Superior temporal gyrus (tissue), 1 donor: ENCODE data around the gene HS6ST1.
A peak's percentile ranks its signal among the peaks of the same experiment; 100 is the strongest.
"Not testable (repeated sequence)": the region's sequence is repeated elsewhere in the genome, so short reads cannot be mapped to it uniquely, and the experiment has no call there.

Experiments used
- DNase-seq: peaks from one replicate; pipeline ENCODE4 v3.0.0-alpha.2; 2016; ENCODE audit errors: extremely low spot score

Gene HS6ST1

GRCh38 chr2:128321784-128322714 is 3.4 kb upstream of the HS6ST1 start:
- DNase-seq: peak; percentile 92

GRCh38 chr2:128320906-128321771 is 2.5 kb upstream of the HS6ST1 start:
- no peak for DNase-seq

DNA sequence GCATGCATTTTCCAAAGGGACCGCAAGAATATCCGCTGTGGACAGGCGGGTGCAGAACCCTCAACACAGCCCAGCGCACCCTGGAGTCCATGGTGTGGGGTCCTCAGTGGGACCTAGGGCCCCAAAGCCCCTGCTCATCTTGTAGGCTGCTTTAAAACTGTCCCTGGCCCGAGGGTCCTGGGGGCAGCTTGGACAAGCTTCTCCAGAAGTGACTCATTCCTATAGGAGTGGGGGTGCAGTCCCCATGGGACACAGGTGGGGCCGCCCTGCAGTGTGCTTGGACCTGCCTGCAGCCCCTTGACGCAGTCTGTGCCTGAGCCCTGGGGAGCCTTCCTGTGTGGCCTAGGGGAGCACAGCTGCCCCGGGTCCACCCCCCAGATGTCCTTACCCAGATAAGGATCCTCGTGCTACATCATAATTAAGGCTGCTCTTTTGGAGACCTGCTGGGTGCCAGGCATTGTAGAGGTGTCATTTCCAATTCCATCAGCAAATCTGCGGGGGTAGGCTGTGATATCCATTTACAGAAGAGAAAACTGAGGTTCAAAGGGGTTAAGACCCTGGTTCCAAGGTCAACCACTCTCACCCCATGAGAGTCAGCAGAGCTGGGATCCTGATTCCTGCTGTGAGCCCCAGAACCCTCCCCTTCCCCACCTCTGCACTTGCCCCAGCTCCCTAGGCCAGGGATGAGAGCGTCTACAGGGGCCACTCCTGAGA is 1.7 kb upstream of the HS6ST1 start:
- no peak for DNase-seq

GRCh38 chr2:128319631-128320191 is 1.0 kb upstream of the HS6ST1 start:
- no peak for DNase-seq

DNA sequence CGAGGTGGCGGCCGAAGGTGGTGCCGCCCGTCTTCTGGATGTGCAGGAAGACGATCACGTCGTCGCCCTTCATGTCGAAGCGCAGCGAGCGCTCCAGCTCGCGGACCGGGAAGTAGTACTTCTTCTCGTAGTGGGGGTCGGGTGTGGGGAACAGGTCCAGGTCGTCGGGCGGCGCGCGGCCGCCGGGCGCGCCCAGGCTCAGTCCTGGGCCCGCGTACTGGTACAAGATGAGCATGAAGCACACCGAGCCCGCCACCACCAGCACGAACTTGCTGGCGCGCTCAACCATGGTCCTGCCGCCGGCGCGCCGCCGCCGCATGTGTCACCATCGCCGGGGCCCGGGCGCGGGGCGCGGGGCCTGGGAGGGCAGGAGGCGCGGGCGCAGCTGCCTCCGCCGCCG is 423 bp downstream of the HS6ST1 start:
- not testable (repeated sequence) for DNase-seq

DNA sequence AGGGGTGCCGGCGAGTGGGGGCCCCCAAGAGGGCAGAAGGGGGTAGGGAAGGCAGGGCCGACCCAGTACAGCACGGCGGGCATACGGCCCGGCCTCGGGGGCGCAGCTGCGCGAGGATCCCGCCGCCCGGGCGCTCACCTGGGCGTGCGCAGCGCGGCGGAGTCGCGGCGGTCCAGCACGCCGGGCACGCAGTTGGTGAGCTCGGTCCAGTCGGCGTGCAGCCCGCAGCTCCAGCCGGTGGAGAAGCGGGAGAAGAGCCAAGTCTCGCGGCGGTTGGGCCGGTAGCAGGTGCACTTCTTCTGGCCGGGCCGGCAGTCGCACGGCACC is 806 bp downstream of the HS6ST1 start:
- not testable (repeated sequence) for DNase-seq

DNA sequence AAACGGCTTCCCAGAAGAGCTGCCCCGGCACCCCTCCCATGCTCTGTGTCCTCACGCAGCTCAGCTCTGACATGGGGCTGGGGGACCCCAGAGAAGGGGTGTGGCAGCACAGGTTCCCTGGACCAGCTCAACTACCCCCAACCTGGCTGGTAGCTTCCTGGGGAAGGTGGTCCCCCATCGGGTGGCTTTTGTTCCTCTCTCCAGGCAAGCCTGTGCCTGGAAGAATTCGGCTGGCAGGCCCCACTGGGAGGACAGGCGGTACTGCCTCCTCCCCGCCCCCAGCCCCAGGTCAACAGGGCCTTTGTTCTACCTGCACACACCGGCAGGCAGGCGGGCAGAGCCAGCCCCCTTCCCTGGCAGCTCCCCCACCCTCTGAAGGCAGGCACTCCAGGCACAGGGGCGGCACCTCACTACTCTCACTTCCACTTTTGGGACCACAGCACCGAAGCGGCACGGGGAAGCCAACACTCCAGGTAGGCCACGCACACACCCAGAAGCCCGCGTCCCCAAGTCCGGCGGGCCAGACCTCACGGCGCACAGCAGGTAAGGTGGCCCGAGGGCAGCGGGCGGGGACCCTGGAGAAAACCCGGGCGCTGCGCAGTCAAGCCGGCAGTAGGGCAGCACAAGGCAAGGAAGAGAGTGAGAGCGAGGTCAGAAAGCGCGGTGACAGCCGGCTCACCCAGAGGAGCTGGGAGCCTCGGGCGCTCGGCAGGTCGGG is 1.3 kb downstream of the HS6ST1 start:
- DNase-seq: no peak

DNA sequence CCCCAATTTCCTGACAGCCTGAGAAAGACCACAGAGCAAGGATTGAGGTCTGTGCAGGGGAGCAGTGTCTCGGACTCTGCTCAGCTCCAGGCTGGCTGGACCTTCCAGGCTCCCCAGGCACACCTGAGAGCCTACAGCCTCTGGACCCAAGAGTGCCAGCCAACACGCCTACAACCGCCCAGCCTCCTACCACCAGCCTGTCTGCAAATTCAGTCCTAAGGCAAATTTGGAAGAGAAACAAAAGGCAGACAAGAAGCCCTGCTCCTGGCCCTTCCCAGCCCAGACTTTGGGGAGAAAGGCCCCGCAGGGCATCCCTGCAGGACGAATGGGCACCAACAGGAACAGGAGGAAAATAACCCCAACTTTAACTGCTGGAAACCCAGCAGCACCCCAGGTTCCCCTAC is 1.9 kb downstream of the HS6ST1 start:
- no peak for DNase-seq

DNA sequence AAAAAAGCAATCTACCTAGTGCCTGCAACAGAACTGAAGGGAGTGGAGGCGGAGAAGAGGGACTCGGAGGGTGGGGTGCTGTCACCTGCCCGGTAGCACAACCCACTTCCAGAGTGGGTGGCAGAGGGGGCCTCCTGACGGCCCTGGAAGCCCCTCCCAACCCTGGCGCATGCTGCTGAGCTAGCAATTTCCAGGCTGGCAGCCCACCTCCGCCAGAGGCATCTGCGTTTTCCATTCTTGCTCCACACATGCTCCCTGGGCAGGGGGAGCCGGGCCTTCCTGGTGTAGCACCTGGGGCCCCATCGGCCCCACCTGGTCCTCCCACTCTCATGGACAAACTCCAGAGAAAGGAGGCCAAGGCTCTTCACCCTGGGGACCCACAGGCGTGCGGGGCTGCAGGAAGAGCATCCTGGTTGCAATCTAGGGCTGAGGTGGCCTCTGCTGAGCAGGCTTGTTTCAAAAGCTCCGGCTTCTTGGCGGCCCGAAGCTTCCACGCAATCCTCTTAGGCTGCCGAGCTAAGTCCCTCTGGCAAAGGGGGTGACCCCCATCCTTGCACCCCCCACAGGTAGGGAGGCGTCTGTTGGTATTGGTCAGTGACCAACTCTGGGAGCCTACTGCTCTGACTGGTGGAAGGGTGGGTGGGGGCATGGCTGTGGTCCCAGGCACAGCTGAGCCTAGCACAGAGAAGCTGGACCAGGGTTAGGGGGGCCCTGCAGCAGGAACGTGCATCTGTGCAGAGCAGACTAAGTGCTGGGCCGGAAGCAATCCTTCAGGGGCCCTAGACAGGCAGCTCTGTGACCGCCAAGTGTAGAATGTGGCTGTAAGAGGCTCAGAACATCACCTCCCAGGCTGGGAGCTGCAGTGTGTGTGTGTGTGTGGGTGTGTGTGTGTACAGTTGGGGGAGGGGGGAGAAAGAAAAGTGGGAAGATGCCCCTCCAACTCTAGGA is 2.6 kb downstream of the HS6ST1 start:
- no peak for DNase-seq

DNA sequence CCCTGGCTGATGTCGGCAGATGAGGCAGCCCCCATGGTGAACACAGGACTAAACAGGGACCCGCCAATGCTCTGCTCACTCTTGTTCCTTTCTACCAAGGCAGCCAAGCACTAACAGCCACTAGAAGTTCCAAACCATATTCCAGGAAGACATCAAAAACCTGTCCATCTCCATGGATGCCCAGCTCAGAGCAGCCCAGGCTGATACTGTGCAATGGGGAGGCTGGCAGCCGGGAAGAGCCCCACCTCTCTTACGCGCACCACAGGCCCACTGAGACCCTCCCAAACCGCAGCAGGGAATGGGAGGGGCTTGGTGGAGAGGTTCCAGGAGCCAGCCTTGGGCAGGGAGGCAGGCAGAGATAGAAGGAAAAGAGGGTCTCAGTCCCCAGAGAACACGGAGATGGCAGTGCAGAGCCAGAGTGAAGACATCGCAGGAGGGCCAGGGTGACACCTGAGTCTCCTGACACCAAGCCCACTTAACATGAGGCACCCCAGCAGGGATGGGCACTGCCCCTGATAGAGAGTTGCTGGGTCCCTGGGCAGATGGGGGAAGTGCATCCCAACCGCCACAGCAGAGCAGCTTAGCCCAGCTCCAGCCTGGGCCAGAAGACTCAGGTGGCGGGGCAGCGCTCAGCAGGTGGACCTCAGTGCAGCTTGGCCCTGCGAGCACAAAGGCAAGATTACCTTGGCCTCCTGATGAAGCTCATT is 3.4 kb downstream of the HS6ST1 start:
- DNase-seq: no peak

DNA sequence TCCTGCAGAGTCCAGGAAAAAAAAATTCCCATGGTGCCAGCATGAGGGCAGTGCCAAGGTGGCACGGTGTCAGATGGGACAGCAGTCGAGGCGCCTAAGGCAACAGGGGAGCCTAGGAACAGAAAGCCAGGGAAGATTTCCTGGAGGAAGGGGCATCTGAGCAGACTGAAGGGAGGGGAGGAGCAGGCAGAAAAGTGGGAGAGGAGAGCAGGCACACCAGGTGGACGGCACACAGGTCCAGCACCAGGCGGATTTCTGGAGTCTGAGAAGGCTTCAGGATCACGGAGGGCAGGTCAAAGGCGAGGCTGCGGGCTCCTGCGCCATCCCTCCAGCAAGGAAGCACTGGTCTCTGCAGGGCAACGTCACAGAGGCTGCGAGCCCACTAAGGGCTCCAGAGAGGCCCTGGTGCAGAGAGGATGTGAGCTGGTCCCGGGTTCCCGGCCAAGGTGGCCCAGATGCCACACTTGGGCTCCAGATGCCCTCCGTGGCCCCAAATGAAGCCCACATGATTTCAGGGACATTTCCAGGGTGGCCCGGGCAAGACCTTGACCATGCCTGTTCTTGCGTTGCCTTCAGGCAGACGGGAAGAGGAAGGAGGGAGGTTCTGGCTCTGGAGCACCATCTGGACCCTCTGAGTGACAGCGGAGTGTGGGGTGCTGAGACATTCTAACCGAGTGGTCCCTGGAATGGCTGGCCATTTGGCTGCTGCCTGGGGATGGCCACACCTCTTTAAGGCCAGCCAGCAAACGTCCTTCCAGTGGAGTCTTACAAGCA is 4.1 kb downstream of the HS6ST1 start:
- no peak for DNase-seq

GRCh38 chr2:128313931-128314347 is 4.7 kb downstream of the HS6ST1 start:
- no peak for DNase-seq

DNA sequence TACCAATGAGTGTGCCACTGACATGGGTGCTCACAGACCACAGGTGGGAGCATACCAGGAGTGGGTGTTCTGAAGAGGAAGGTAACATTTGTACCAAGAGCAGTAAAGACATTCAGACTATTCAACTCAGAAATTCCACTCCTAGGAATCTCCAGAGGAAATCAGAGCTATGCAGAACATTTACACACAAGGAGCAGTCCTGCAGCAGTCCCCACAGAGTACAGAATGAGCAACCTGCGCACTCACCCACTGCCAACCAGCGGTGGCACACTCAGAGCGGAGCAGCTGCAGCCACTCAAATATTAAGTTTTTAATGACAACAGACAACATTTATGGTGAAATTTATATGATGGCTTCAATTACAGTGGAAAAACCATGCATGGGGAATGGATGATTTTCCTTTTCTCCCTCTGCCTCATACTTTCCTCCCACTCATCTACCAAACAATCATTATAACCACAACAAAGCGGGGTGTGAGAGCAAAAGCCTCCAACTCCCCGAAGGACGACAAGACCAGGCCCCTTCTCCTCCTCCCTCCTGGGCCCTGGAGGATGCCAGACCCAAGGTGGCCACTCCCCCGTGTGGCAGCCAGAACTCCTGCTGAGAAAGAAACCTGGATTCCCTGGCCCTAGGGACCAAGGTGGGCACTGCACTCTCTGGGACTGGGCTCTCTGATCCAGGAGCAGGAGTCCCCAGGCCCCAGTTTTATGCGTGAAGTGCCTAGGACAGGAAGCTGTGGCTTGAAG is 5.4 kb downstream of the HS6ST1 start:
- DNase-seq: no peak

- DNase-seq: no peak
Measured at GRCh38 chr2:128312411-128312810, 6.3 kb downstream of the HS6ST1 start.

- no peak for DNase-seq
Measured at GRCh38 chr2:128311755-128312341, 6.8 kb downstream of the HS6ST1 start.

DNA sequence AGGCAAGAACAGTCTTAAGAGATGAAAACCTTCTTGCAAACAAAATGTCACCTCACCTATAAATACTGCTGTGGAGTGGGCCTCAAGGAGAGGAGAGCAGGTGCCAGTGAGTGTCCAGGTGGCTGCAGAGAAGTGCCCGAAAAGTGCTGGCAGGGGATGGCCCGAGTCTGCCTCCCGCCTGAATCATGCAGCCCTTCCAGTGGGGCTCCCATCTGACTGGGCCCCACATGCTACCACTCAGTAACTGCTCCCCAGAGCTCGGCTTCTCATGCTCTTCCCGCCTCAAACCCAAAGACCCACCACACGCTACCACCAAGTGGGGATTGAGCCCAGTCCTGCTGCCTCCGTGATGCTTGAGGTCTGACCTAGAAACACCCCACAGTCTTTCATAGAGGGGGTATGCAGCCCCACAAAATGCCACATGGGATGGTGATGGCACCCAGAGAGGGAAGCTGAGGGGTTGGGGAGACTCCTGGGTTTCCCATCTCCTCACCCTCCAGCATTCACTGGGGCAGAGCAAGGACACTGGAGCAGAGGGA is 7.4 kb downstream of the HS6ST1 start:
- DNase-seq: no peak

DNA sequence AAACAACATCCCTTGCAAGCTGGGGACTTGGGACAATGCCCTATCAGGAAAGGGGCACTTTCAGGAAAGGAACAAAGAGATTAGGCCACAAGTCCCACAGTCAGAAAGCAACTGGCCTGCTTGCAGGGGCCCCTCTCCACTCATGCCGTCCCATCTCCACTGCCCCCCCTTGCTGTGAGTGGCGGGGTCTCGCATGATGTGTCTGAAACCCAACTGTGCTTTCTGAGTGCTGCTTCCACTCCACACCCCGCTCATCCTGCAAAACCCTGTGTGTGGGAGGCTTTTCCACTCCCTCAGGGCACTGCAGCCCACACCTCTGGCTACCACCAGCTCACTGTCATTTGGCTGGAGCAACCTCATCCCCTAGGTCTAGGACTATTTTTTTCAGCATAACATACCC is 7.9 kb downstream of the HS6ST1 start:
- no peak for DNase-seq
